Breast epithelium (tissue), 4 donors: ENCODE results near the gene PKDREJ. TPM values are rescaled to one million over a fixed set of nuclear protein-coding genes. Genes with fewer than 3 reads are reported as not detected.

Experiments
- DNase-seq, 2 donors: peaks; one replicate each; pipeline ENCODE4 v3.0.0-alpha.2; 2019; ENCODE audit warnings: low spot score in 2 of 2
- H3K27ac ChIP-seq, 2 donors: fragments of 200-600 bp; sonication (generic) in 1 of 2; one replicate each; pipeline ENCODE4 v1.5.1; 2016 to 2019; ENCODE audit warnings: mild to moderate bottlenecking in 1 of 2
- H3K27me3 ChIP-seq, 2 donors: fragments of 200-600 bp; sonication (generic) in 1 of 2; one replicate each; pipeline versions ENCODE4 v1.5.1 to v1.6.0; 2017 to 2019; ENCODE audit warnings: control low read depth in 1 of 2, mild to moderate bottlenecking in 1 of 2
- H3K36me3 ChIP-seq: fragments of 200-600 bp; one replicate; pipeline ENCODE4 v1.5.1; 2019
- H3K4me1 ChIP-seq, 2 donors: fragments of 200-600 bp; sonication (generic); one replicate each; pipeline ENCODE4 v1.5.1; 2016 to 2019; ENCODE audit warnings: control low read depth in 1 of 2
- H3K4me3 ChIP-seq, 3 donors: fragments of 200-600 bp; sonication (generic); 1 replicate in 2 of 3; 2 replicates in 1 of 3; pipeline ENCODE4 v1.5.1; 2016 to 2019; ENCODE audit warnings: mild to moderate bottlenecking in 3 of 3, moderate library complexity in 2 of 3
- H3K9me3 ChIP-seq, 2 donors: fragments of 200-600 bp; sonication (generic) in 1 of 2; one replicate each; pipeline ENCODE4 v1.5.1; 2016 to 2019; ENCODE audit warnings: control low read depth in 1 of 2
- CTCF ChIP-seq, 3 donors: fragments of 450-650 bp; IDR thresholded peaks; one replicate each; pipeline ENCODE4 v1.5.1; 2016 to 2017; ENCODE audit warnings: antibody characterized with exemption in 3 of 3, mild to moderate bottlenecking in 3 of 3, moderate library complexity in 3 of 3
- POLR2A ChIP-seq: fragments of 450-650 bp; IDR thresholded peaks from one replicate; pipeline ENCODE4 v1.6.1; 2016; ENCODE audit warnings: antibody characterized with exemption, mild to moderate bottlenecking, moderate library complexity
- POLR2AphosphoS5 ChIP-seq, 3 donors: sonication (generic); formaldehyde crosslinking; IDR thresholded peaks; one replicate each; pipeline ENCODE4 v1.6.1; 2017; ENCODE audit warnings: antibody characterized with exemption in 3 of 3
- intact Hi-C: fragments of 100-400 bp; cut with DNase I; formaldehyde crosslinking; loops from one replicate; pipeline ENCODE4 v1.15.1; 2023; ENCODE audit warnings: low total_unique reads
- total RNA-seq, 3 donors: library from RNA; depleted of rRNA; stranded (reverse); fragments of >200 nt; gene quantifications; one replicate each; pipeline ENCODE4 v1.1.0, GENCODE V29; 2016

PKDREJ gene
- total RNA-seq, 3 donors from 2014 or later, result 0.16 TPM; not detected in 2

- Histone ChIP-seq H3K4me1 (no peaks in the 10 kb centered on the region), H3K9me3 (peaks cover 6 to 7% of the 10 kb centered on the region in 2 donors), H3K4me3 (no peak overlapping the region), H3K36me3 (no peaks in the 10 kb centered on the region), H3K27ac (no peak overlapping the region), H3K27me3 (no peaks in the 10 kb centered on the region)
- TF ChIP-seq CTCF (IDR thresholded peaks at IDR 0.05), result no peak
- no peak for TF ChIP-seq POLR2A
- TF ChIP-seq POLR2AphosphoS5 (IDR thresholded peaks at IDR 0.05), result no peak
- DNase-seq, result no peak
- intact Hi-C loops, result loop anchor here (10.0 kb wide), 1 partner anchor 1060 kb away; no protein-coding TSS in a partner anchor
Observed at GRCh38 chr22:46214616-46215015, 48.5 kb downstream of the PKDREJ start.

GRCh38 chr22:46214149-46214548 lies 49.0 kb downstream of the PKDREJ start:
- TF ChIP-seq CTCF (IDR thresholded peaks at IDR 0.05) (no peak), POLR2AphosphoS5 (IDR thresholded peaks at IDR 0.05) (no peak), POLR2A (no peak)
- Histone ChIP-seq H3K36me3 (no peaks in the 10 kb centered on the region), H3K4me3 (no peak overlapping the region), H3K27ac (no peak overlapping the region), H3K4me1 (no peaks in the 10 kb centered on the region), H3K9me3 (peaks cover 11 to 12% of the 10 kb centered on the region in 2 donors), H3K27me3 (no peaks in the 10 kb centered on the region)
- DNase-seq, result no peak
- intact Hi-C loops, result loop anchor here (10.0 kb wide), 1 partner anchor 1059 kb away; no protein-coding TSS in a partner anchor

GRCh38 chr22:46213052-46213451 lies 50.1 kb downstream of the PKDREJ start:
- no peak for DNase-seq
- no peaks in the 10 kb centered on the region for H3K27me3 ChIP-seq
- no peak overlapping the region for H3K27ac ChIP-seq
- no peak overlapping the region for H3K4me3 ChIP-seq
- intact Hi-C loops, result loop anchor here (10.0 kb wide), 1 partner anchor 1058 kb away; no protein-coding TSS in a partner anchor
- no peaks in the 10 kb centered on the region for H3K36me3 ChIP-seq
- TF ChIP-seq CTCF (IDR thresholded peaks at IDR 0.05) (no peak), POLR2AphosphoS5 (IDR thresholded peaks at IDR 0.05) (no peak), POLR2A (no peak)
- no peaks in the 10 kb centered on the region for H3K4me1 ChIP-seq
- peaks cover 17 to 19% of the 10 kb centered on the region in 2 donors for H3K9me3 ChIP-seq

- no peak overlapping the region for H3K4me3 ChIP-seq
- H3K4me1 ChIP-seq, result no peaks in the 10 kb centered on the region
- DNase-seq, result no peak
- intact Hi-C loops, result loop anchor here (10.0 kb wide), 1 partner anchor 1057 kb away; no protein-coding TSS in a partner anchor
- peaks cover 17 to 19% of the 10 kb centered on the region in 2 donors for H3K9me3 ChIP-seq
- no peaks in the 10 kb centered on the region for H3K27me3 ChIP-seq
- H3K36me3 ChIP-seq, result no peaks in the 10 kb centered on the region
- no peak overlapping the region for H3K27ac ChIP-seq
- no peak for TF ChIP-seq POLR2A
Observed at GRCh38 chr22:46212195-46212594, 50.9 kb downstream of the PKDREJ start.

- no peaks in the 10 kb centered on the region for H3K36me3 ChIP-seq
- TF ChIP-seq POLR2AphosphoS5 (IDR thresholded peaks at IDR 0.05) (no peak), CTCF (IDR thresholded peaks at IDR 0.05) (no peak), POLR2A (no peak)
Observed at GRCh38 chr22:46209262-46209661, 53.9 kb downstream of the PKDREJ start.

More at GRCh38 chr22:46209262-46209661, 53.9 kb downstream of the PKDREJ start:
- Histone ChIP-seq H3K4me3 (no peak overlapping the region), H3K9me3 (peaks cover 17 to 19% of the 10 kb centered on the region in 2 donors), H3K4me1 (no peaks in the 10 kb centered on the region), H3K27me3 (no peaks in the 10 kb centered on the region), H3K27ac (no peak overlapping the region)
- intact Hi-C loops, result loop anchor here (10.0 kb wide), 1 partner anchor 1966 kb away; no protein-coding TSS in a partner anchor
- no peak for DNase-seq

Other genes starting within 250 kb of the PKDREJ start
- gene PPARA, start 112.8 kb downstream of the PKDREJ start, total RNA-seq, result 10 to 100 TPM; 15.2 to 31.0 (median 22.3) TPM
- 10 to 100 TPM in 2 of 3 donors, 1 to 10 TPM in 1; 7.5 to 16.6 (median 13.3) TPM for gene CDPF1, start 13.1 kb downstream of the PKDREJ start, total RNA-seq
- 100 to 1,000 TPM in 1 of 3 donors, 10 to 100 TPM in 2; 55.6 to 115 (median 82.3) TPM for gene TTC38, start 4.7 kb upstream of the PKDREJ start, total RNA-seq
- under 1 TPM in 2 of 3 donors, not detected in 1; 0.29 to 0.48 TPM for gene GTSE1, start 33.5 kb upstream of the PKDREJ start, total RNA-seq
- 10 to 100 TPM; 25.4 to 40.6 (median 37.6) TPM for gene TRMU, start 72.4 kb upstream of the PKDREJ start, total RNA-seq